HG03064 (cell line): ENCODE results near the gene OAS1.
"Not testable (repeated sequence)": the region's sequence is repeated elsewhere in the genome, so short reads cannot be mapped to it uniquely, and the experiment has no call there.

Experiments
- ATAC-seq: cut with Tn5 transposase; IDR thresholded peaks from one replicate; pipeline ENCODE4 v1.9.1; 2021; ENCODE audit warnings: low read depth; ENCODE audit not compliant: unreplicated experiment

OAS1 gene

DNA sequence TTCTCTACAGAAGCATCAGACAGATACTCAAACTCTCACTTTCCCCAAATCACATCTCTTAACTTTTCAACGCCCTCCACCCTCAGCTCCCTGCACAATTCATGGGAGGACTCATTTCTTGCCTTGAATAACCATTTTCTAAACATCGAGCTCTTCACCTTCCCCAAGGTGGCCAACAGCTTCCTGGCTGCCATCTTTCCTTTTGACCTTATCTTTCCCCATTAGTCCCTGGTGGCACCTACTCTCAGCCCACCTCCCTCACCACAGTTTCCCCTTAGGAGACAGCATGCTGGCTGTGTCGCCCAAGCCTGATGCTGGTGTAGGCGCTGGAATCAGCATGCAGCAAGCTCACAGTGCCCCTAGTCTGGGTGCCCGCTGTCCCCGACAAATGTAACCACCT lies 8.4 kb upstream of the OAS1 start:
- ATAC-seq, result no peak

DNA sequence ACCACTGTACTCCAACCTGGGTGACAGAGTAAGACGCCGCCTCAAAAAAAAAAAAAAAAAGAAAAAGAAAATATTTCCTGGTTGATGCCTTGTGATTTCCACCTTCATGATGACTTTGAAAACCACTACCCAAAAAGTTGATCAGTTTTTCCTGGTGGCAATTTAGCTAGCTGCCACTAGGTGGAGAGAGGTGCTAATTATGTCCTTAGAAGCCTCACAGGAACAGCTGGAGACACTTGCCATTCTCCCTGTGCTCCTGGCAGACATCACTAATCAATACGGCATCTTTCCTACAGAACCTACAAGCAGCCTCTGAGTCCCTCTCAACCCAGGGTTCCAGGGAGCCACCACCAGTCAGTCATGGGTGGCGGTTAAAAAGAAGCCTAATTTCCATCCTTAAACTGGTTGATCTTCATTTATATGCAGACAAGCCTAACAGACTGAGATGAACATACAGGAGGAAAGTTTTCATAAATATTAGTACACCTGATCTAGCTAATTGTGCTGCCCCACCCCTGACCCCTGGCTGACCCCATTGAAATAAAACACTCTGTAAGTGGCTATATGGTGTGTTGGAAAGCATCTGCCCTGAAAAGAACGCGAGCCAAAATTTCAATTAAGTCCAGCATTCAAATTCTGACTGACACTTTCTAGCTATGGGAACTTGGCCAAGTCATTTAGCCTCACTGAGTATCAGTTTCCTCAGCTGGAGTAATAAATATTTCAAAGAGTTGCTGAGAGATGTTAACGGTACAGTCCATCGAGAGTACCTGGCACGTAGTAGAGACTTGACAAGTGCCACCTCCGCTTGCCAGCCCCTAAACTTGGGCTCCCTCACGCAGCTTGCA lies 6.2 kb upstream of the OAS1 start:
- no peak for ATAC-seq

DNA sequence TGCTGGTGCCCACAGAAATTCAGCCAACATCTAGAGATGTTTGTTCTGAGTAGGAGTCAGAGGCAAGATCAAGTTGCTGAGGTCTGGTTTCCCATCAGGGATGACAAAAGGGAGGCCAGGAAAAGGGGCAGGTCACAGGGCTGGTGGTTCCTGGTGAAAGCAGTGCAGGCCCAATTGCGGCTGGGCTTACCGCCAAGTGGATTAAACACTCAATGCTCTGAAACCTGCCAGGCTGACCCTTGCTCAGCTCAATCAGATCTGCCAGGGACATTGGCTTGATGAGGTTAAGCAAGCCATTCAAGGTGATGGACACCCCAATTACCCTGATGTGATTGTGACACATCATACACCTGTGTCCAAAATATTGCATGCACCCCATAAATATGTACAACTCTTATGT lies 5.5 kb upstream of the OAS1 start:
- ATAC-seq, result no peak

DNA sequence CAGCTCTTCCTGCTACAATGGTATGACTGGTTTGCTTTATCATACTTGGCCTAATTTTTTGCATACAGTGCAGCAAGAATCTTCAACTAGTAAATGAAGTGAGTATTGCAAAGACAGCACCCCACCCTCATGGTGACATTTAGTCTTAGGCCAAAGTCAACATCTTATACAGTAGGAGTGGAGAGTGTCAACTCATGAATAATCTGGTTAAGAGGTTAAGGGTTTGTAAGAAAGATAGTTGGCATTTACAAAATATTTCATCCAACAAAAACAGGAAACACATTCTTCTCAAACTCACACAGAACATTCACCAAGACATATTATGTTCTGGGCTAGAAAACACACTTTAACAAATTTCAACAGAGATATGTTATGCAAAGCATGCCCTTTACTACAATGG lies 2.2 kb upstream of the OAS1 start:
- no peak for ATAC-seq

DNA sequence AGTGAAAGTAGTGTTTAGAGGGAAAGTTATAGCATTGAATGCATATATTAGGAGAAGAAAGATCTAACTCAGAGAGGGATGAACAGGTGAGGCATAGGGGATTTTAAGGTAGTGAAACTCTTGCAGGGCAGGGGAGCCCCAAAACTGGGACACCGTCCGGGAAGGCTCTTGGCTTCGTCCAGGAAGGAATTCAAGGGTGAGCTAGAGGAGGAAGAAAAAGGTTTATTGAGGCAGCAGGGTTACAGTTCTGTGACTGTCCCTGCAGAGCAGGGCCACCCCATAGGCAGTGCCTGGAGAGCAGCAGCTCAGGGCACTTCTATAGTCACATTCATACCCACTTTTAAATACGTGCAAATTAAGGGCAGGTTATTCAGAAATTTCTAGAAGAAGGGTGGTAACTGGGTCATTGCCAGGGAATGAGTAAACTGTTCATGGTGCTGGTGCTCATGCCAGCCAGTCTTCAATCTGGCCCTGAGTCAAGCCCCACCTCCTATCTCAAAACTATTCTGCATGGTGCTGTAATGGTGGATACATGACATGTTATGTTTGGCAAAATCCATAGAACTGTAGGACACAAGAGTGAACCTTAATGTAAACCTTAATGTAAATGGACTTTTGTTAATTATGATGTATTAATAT lies 1.2 kb upstream of the OAS1 start:
- no peak for ATAC-seq

DNA sequence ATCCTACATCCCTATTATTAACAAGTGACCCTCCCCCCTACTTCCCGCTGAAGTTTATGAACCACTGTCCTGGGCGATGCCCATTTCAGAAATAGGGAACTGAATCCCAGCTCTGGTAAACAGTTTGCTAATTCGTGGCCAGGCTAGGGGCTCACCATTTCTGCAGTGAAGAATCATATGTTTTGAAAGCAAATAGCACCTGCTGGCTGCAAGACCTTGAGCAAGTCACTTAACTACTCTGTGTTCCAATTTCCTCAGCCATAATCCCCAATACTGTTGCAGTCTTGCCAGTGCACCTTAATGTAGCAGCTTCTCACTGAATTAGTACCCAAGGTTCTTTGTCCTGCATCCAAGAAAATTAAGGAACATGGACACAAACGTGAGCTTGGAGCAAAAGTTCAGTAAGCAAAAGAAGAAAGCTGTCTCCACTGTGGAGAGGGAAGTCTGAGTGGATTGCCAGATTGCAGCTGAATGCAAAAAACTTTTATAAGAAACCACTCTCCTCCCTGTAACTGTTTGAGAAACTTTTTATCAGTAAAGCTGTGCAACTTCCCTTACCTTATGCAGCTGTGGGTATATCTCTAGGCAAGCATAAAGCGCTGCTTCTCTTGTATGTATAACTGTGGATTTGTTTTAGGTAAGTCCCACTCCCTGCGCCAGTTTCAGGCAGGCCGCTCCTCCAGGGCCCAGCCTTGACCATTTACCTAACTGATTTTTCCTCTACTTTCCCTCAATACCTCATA lies 824 bp downstream of the OAS1 start:
- ATAC-seq, result peak; percentile 49

DNA sequence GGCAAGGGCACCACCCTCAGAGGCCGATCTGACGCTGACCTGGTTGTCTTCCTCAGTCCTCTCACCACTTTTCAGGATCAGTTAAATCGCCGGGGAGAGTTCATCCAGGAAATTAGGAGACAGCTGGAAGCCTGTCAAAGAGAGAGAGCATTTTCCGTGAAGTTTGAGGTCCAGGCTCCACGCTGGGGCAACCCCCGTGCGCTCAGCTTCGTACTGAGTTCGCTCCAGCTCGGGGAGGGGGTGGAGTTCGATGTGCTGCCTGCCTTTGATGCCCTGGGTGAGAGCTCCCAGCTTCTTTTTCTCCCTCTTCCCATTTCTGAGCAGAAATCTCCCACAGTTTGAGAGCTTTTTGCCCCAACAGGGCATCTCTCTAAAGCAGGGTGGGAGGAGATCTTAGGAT lies 1.8 kb downstream of the OAS1 start:
- no peak for ATAC-seq

DNA sequence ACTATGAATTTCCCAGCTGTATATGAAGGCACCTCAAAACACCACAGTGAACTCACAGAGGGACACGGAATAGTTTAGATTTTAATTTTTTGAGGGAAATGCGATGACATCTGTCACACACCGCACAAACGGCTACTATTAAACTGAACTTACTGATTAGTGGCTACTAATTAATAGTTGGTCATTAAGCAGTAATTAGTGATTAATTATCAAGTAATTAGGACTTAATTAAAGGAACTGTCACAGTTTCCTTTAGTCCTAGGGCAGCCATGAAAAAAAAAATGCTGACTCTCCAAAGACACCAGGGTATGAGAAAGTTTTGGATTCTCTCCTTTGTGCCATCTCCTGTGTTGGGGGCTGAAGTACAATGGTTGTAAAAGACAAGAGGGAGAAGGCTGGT lies 2.9 kb downstream of the OAS1 start:
- no peak for ATAC-seq

DNA sequence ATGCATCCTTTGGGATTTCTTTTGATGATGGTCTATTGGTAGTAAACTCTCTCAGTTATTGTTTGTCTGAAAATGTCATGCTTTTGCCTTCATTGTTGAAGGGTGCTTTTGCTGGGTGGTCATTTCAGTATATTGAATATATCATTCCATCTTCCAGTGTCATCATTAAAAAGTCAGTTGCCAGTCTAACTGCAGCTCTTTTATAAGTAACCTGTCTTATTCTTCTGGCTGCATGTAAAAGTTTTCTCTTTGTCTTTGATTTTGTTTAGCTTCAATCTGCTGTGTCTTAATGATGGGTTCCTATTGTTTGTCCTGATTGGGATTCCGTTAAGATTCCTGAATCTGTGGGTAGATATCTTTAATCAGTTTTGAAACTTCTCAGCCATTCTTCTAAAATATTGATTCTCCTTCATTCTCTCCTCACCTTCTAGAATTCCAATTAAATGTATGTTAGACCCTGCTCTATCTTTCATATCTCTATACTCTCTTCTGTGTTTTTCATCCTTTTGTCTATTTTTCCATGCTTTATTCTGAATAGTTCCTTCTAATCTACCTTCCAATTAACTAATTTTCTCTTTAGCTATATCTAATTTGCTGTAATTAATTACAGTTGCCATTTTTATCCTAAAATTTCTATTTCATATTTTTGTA lies 6.4 kb downstream of the OAS1 start:
- no peak for ATAC-seq

DNA sequence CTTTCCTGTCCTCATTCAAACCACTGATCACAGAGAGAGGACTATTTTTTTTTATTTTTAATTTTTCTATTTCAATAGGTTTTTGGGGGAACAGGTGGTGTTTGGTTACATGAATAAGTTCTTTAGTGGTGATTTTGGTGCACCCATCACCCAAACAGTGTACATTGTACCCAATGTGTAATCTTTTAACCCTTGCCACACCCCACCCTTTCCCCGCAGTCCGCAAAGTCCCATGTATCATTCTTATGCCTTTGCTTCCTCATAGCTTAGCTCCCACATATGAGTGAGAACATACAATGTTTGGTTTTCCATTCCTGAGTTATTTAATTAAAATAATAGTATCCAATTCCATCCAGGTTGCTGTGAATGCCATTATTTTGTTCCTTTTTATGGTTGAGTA lies 7.1 kb downstream of the OAS1 start:
- ATAC-seq, result not testable (repeated sequence)

DNA sequence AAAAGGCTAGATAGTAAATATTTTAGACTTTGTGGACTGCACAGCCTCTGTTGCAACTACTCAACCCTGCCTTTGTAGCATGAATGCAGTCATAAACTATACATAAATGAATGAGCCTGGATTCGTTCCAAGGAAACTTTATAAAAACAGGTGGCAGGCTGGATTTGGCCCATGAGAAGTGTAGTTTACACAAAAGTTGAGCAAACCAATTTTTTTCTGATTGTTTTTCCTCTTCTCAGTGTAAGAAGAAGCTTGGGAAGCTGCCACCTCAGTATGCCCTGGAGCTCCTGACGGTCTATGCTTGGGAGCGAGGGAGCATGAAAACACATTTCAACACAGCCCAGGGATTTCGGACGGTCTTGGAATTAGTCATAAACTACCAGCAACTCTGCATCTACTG lies 9.5 kb downstream of the OAS1 start:
- ATAC-seq, result no peak

DNA sequence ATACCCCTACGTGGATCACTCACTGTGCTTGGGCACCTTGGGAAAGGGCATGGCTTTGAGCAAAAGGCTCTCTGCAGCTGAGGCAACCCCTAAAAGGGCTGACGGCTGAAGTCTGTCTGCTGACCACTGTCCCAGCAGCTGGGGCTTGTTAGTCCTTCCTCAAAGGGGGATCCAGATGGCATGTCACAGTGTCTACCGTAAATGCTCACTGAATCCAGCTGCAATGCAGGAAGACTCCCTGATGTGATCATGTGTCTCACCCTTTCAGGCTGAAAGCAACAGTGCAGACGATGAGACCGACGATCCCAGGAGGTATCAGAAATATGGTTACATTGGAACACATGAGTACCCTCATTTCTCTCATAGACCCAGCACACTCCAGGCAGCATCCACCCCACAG lies 12.4 kb downstream of the OAS1 start:
- no peak for ATAC-seq

DNA sequence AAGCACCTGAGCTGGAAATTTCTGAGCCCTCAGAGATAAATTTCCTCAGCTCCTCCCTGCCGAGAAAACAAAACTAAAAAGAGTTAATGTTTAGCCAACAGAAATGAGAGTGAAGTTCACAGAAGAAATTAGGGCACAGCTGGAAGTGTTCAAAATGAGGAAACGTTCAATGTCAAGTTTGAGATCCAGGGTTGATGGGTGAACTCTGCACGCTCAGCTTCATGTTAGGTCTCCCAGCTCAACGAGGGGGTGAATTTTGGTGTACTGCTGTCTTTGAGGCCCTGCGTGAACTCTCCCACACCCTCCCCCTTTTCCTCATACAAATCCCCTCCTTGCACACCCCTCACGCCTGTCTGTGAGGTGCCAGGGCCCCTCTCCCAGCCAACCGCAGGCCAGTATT lies 18.2 kb downstream of the OAS1 start:
- peak; percentile 65 for ATAC-seq

DNA sequence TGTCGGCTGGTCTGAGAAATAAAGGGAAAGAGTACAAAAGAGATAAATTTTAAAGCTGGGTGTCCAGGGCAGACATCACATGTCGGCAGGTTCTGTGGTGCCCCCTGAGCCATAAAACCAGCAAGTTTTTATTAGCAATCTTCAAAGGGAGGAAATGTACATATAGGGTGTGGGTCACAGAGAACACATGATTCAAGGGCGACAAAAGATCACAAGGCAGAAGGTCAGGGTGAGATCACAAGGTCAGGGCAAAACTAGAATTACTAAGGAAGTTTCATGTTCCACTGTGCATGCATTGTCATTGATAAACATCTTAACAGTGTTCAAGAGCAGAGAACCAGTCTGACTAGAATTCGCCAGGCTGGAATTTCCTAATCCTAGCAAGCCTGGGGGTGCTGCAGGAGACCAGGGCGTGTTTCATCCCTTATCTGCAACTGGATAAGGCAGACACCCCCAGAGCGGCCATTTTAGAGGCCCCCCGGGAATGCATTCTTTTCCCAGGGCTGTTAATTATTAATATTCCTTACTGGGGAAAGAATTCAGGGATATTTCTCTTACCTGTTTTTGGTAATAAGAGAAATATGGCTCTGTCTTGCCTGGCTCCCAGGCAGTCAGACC lies 19.8 kb downstream of the OAS1 start:
- ATAC-seq, result not testable (repeated sequence)

DNA sequence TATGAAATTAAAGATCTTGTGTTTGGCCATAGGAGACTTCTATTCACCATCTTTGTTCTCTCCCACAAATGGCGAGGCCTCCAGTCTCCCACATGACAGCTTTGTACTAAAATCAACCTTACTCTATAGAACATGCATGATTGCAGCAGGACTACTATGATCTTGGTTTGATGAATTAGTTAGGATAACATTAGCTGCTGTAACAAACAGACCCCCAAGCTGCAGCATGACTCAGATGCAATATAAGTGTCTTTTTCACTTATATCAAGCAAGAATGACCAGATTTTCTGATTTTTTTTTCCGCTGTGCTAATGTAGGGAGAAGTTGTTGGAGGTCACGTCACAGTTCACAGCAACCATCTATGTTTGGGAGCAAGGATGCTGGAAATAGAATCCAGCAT lies 20.7 kb downstream of the OAS1 start:
- ATAC-seq, result no peak

DNA sequence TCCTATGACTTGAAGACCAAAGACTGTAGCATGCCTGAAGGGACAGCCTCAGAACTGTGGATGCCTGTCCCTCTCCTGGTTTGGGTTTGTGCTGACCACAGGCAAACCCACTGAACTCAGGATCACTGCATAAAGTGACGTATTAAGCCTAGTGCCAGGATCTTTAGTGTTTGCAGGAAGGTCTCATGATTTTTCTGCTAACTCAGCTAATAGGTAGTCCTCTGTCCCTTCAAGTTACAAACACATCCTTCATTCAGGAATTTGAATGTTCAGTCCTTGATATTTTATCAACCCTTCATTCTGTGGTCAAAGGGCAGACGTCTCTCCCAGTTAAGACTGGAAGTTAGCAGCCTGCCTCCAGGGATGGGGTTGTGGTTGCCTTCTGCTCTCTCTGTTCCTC lies 21.2 kb downstream of the OAS1 start:
- ATAC-seq, result no peak

DNA sequence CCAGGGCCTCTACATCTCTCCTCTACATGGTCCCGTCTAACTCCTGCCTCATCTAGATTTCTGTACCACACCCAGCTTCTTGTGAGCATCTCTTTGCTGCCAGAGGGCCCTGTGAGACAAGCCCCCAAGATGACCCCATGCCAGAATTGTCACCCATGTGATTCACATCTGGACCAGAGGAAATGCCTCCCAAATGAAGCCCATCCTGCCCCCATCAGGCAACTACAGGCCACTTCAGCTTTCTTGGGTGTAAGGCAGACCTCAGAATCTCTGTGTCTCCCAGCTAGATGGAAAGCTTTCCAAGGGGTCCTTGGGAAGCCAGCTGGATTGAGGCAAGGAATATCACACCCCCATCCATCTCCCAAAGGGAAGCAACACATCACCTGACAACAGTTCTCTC lies 22.2 kb downstream of the OAS1 start:
- no peak for ATAC-seq

DNA sequence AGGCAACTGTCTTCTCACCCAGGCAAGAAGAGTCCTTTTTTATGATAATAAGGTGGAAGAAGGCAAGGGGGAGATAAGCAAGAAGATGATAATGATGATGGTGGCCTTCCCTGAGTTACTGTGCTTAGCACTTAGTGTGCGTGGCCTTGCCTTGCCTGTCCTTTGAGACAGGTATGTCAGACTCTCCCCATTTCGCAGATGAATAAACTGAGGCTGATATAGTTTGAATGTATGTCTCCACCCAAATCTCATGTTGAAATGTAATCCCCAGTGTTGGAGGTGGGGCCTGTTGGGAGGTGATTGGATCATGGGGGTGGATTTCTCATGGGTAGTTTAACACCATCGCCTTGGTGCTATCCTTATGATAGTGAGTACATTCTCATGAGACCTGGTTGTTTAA lies 23.0 kb downstream of the OAS1 start:
- ATAC-seq, result no peak

DNA sequence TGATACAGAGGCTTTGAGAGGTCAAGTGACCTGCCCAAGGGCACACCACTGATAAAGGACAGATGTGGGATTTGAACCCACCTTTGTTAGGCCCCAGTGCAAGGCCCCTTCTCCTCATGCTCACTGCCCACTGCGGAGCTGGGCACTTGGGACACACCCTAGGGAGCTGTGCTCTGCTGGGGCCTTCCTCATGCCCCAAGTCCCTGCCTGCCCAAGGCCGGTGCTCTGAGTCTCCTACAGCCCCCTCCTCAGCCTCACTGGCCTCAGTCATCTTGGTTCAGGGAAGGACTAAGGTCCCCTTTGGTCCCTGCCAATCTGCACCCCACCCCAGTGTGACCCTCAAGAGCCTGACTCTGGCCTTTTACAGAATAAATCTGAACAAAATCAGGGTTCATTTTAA lies 23.6 kb downstream of the OAS1 start:
- ATAC-seq, result no peak

DNA sequence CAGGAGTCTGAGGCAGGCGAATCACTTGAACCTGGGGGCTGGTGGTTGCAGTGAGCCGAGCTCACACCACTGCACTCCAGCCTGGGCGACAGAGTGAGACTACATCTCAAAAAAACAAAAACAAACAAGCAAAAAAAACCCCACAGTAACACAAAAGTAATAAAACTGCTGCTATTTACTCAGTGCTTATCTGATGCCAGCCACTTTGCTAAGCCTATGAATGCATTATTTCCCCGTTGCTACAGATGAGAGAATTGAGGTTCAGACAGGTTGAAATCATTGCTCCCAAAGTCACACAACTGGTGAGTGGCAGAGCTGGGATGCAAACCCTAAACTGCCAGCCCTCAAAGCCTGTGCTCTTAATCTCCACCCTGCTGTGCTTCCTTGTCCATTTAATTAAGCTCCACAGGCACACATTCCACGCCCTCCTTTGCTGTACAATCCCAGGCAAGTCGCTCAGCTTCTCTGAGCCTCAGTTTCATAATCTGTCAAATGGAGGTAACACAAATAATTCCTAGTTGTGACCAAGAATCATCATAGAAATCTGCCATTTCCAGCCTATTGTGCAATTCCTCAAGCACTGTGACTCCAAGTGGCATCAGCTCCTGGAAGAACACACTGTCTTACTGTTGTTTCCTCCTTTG lies 25.8 kb downstream of the OAS1 start:
- ATAC-seq, result no peak
